Heart right ventricle (tissue), 16 donors: ENCODE results near the gene TOR2A. TPM values are rescaled to one million over a fixed set of nuclear protein-coding genes. Genes with fewer than 3 reads are reported as not detected.

Experiments used
- ATAC-seq, 8 donors: fragments of 200-7000 bp; cut with Tn5 transposase; one replicate each; pipeline ENCODE4 v1.9.1; 2020; ENCODE audit warnings: mild to moderate bottlenecking in 8 of 8, moderate library complexity in 8 of 8, moderate number of reproducible peaks in 1 of 8
- DNase-seq, 2 donors: peaks; one replicate each; pipeline ENCODE4 v3.0.0-alpha.2; 2020
- H3K27ac ChIP-seq, 10 donors: fragments of 200-600 bp; sonication (generic) in 2 of 10; one replicate each; pipeline versions ENCODE4 v1.5.0 to v1.8.0; 2020 to 2022; ENCODE audit warnings: mild to moderate bottlenecking in 3 of 10
- H3K27me3 ChIP-seq, 7 donors: fragments of 200-600 bp; one replicate each; pipeline ENCODE4 v1.8.0; 2021 to 2022; ENCODE audit warnings: mild to moderate bottlenecking in 2 of 7
- H3K36me3 ChIP-seq, 9 donors: fragments of 200-600 bp; sonication (generic) in 1 of 9; one replicate each; pipeline versions ENCODE4 v1.5.0 to v1.8.0; 2020 to 2022; ENCODE audit warnings: mild to moderate bottlenecking in 2 of 9
- H3K4me1 ChIP-seq, 9 donors: fragments of 200-600 bp; sonication (generic) in 1 of 9; one replicate each; pipeline versions ENCODE4 v1.5.0 to v1.8.0; 2020 to 2022; ENCODE audit warnings: mild to moderate bottlenecking in 4 of 9
- H3K4me3 ChIP-seq, 10 donors: fragments of 200-600 bp; sonication (generic) in 2 of 10; one replicate each; pipeline versions ENCODE4 v1.5.0 to v1.8.0; 2020 to 2022; ENCODE audit warnings: mild to moderate bottlenecking in 7 of 10, moderate library complexity in 2 of 10
- H3K9me3 ChIP-seq, 11 donors: fragments of 200-600 bp in 10 of 11; sonication (generic) in 2 of 11; one replicate each; pipeline versions ENCODE4 v1.5.0 to v1.8.0; 2013 to 2022; ENCODE audit warnings: mild to moderate bottlenecking in 2 of 11, control low read depth in 1 of 11, moderate library complexity in 1 of 11
- WGBS, 2 donors: extraction: QIAGEN DNeasy Blood & Tissue Kit; methylation state at CpG; one replicate each; pipeline ENCODE4 v1.1.7; 2013; ENCODE audit warnings: inconsistent platforms in 1 of 2; 5-methylcytosine and 5-hydroxymethylcytosine counted together
- intact Hi-C, 10 donors: fragments of 100-400 bp; cut with DNase I; formaldehyde crosslinking; loops; one replicate each; pipeline versions ENCODE4 v1.11.1 to v1.14.2; 2022
- polyA plus RNA-seq, 2 donors: library from polyadenylated mRNA; stranded (reverse); fragments of 200-250 nt; gene quantifications; one replicate each; pipeline ENCODE4 v1.2.3, GENCODE V29; 2013
- total RNA-seq, 10 donors: library from RNA; stranded (reverse); fragmentation: NEBNext Ultra II Directional in 3 of 10; extraction: Animal tissue kit (Norgen Biotek cat#: 25700) in 3 of 10; gene quantifications; one replicate each; pipeline versions ENCODE4 v1.2.1 to v1.2.4, GENCODE V29; 2021 to 2023
- TF ChIP-seq, protein P1 (sequence below), 9 donors: fragments of 200-600 bp; sonication (generic) in 2 of 9; IDR thresholded peaks; one replicate each; pipeline versions ENCODE4 v1.5.0 to v1.8.0; 2021 to 2022; ENCODE audit warnings: antibody characterized with exemption in 9 of 9, mild to moderate bottlenecking in 5 of 9, moderate library complexity in 1 of 9
- donor health status: Arrhythmogenic right ventricular cardiomyopathy.
- donor health status: ischemic (EF 13 %, LVEDD 7.1; RV severe dilation, severe dysfunction).
- donor health status: healthy with polysubstance abuse.
- donor health status: DM: no; HTN: yes; CAD: no.
- donor health status: DM: no; HTN: no; CAD: no.
- donor health status: ischemic (EF 25% LVEDD 6.9; RV normal size, moderate dysfunction).
- donor health status: ischemic (EF 25% LVEDD 5.7; RV mildly dilated, moderate dysfunction).
- donor health status: healthy.
- donor health status: DM: yes; HTN: yes; CAD: no.
- donor health status: Ischemic cardiomyopathy.
- donor health status: ischemic (EF 35%, LVEDD 5.7; RV mildly dilated, moderate dysfunction).
- donor health status: nonischemic (EF 11% LVEDD 7.7; RV severe dilation, severe dysfunction).
- donor health status: DM: yes; HTN: yes; CAD: no.
- donor health status: PGD.
- donor health status: ischemic (EF 29% LVEDD 5.4; RV normal size, mild dysfunction).
- donor health status: nonischemic (EF 23%, LVEDD 6.1; RV moderate dilation, normal function).

Gene TOR2A
- total and polyA plus RNA-seq, 12 donors: 1.5 to 7.6 (median 2.8) TPM

DNA sequence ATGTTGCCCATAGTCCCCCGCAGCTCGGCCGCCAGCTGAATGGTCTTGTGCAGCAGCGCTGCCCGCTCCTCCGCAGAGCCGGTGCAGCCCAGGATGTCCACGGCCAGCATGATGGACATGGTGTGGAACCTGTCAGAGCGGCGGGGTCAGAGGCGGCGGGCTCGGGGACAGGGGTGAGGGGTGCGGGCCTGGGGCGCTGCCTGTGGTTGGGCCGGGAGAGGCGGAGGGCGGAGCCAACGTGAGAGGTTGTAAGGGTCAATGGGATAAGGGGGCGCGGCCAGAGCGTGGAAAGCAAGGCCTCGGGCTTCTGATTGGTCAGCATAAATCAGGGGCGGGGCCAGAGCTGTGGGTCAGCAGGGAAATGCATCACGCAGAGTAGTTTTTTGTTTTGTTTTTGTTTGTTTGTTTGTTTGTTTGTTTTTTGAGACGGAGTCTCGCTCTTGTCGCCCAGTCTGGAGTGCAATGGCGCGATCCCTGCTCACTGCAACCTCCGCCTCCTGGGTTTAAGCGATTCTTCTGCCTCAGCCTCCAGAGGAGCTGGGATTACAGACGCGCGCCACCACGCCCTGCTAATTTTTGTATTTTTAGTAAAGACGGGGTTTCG, 6.8 kb upstream of the TOR2A start:
- 41 to 64% methylated on average over 38 of the region's 38 CpGs for WGBS, 2 donors
- DNase-seq (peak; percentile 76 to 80), ATAC-seq (peak; percentile 16 to 92 (median 74))
- Histone ChIP-seq H3K4me3 (peak overlapping the region in 9 of 10 donors; percentile 18 to 51 (median 41)), H3K27me3 (no peaks in the 10 kb centered on the region), H3K4me1 (peaks cover 2 to 45% (median 21%) of the 10 kb centered on the region in 9 donors), H3K27ac (peak overlapping the region in 7 of 10 donors; percentile 4 to 65 (median 30)), H3K9me3 (no peaks in the 10 kb centered on the region), H3K36me3 (peaks cover 0 to 93% (median 4%) of the 10 kb centered on the region in 9 donors)
- intact Hi-C loops: loop anchor here in 2 of 10 donors (5.0 kb wide), 2 partner anchors 40 to 130 kb away; no protein-coding TSS in a partner anchor
- TF ChIP-seq, protein P1, sequence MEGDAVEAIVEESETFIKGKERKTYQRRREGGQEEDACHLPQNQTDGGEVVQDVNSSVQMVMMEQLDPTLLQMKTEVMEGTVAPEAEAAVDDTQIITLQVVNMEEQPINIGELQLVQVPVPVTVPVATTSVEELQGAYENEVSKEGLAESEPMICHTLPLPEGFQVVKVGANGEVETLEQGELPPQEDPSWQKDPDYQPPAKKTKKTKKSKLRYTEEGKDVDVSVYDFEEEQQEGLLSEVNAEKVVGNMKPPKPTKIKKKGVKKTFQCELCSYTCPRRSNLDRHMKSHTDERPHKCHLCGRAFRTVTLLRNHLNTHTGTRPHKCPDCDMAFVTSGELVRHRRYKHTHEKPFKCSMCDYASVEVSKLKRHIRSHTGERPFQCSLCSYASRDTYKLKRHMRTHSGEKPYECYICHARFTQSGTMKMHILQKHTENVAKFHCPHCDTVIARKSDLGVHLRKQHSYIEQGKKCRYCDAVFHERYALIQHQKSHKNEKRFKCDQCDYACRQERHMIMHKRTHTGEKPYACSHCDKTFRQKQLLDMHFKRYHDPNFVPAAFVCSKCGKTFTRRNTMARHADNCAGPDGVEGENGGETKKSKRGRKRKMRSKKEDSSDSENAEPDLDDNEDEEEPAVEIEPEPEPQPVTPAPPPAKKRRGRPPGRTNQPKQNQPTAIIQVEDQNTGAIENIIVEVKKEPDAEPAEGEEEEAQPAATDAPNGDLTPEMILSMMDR (IDR thresholded peaks at IDR 0.05): no peak

DNA sequence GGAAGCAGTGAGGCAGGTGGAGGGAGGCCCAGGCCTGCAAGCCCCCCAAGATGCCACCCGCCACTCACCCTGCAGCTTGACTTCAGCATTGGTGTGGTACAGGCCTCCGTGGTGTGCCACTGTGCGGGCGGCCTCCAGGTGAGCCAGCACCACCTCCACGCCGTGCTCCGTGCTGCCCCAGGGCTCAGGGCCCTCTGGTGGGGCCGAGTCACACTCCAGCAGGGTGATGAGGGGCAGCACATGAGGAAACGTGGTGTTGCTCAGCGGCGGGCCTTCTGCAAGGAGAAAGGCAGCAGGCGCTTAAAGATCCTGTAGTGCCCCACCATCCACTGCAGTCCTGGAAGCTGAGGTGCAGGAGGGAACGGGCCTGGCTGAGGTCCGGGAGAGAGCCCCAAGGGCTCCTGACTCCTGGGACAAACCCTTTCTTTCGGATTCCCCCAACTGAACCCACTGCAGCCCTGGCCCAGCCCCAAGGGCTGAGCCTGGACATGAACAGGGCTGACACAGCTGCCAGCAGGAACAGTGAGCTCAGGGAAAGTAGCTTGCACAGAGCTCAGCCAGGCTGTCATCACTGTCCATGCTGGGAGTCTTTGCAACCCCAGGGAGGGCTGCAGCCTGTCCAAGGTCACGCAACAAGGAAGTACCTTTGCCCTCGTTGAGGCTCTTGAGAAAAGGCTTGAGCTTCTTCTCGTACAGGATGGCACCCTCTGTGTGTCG, 4.7 kb upstream of the TOR2A start:
- Histone ChIP-seq H3K27ac (peak overlapping the region in 9 of 10 donors; percentile 7 to 66 (median 44)), H3K4me1 (peaks cover 5 to 57% (median 25%) of the 10 kb centered on the region in 9 donors), H3K36me3 (peaks cover 0 to 72% (median 0%) of the 10 kb centered on the region in 9 donors), H3K9me3 (no peaks in the 10 kb centered on the region), H3K27me3 (no peaks in the 10 kb centered on the region), H3K4me3 (no peak overlapping the region)
- DNase-seq (peak in 1 of 2 donors; percentile 49), ATAC-seq (peak in 1 of 8 donors; percentile 5)
- 78 to 80% methylated on average over 19 of the region's 19 CpGs for WGBS, 2 donors
- TF ChIP-seq, protein P1 (IDR thresholded peaks at IDR 0.05): no peak
- intact Hi-C loops: loop anchor here in 9 of 10 donors (5.0 to 10.0 kb wide), 6 partner anchors 43 to 235 kb away; partner anchors contain the start of genes AK1 (in 1 of the 9) and ST6GALNAC4 (in 1 of the 9)

DNA sequence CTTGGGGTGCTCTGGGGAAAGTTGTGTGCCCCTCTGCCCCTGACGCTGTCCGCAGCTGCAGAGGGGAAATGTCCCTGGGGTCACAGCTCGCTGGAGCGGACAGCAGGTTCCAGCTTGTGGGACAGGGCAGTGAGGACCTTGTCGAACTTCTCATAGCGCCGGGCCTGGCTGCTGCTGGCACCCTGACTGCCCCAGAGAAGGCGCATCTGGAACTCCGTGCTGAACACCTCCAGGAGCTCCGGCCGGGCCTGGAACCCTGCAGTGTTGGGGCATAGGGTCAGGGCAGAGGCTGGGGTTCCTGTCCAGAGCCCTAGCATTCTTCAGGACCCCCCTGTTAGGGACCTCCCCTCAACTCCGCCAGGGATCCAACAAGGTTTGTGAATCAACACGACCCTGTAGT, 3.6 kb upstream of the TOR2A start:
- H3K9me3 ChIP-seq: no peaks in the 10 kb centered on the region
- ATAC-seq: no peak
- peaks cover 0 to 61% (median 0%) of the 10 kb centered on the region in 9 donors for H3K36me3 ChIP-seq
- no peaks in the 10 kb centered on the region for H3K27me3 ChIP-seq
- no peak overlapping the region for H3K4me3 ChIP-seq
- H3K4me1 ChIP-seq: peaks cover 12 to 67% (median 32%) of the 10 kb centered on the region in 9 donors
- WGBS, 2 donors: 88 to 89% methylated on average over 13 of the region's 13 CpGs
- TF ChIP-seq, protein P1 (IDR thresholded peaks at IDR 0.05): no peak
- no peak for DNase-seq
- intact Hi-C loops: loop anchor here in 8 of 10 donors (5.0 to 10.0 kb wide), 6 partner anchors 44 to 234 kb away; partner anchors contain the start of genes AK1 (in 1 of the 8) and ST6GALNAC4 (in 1 of the 8)
- no peak overlapping the region for H3K27ac ChIP-seq

DNA sequence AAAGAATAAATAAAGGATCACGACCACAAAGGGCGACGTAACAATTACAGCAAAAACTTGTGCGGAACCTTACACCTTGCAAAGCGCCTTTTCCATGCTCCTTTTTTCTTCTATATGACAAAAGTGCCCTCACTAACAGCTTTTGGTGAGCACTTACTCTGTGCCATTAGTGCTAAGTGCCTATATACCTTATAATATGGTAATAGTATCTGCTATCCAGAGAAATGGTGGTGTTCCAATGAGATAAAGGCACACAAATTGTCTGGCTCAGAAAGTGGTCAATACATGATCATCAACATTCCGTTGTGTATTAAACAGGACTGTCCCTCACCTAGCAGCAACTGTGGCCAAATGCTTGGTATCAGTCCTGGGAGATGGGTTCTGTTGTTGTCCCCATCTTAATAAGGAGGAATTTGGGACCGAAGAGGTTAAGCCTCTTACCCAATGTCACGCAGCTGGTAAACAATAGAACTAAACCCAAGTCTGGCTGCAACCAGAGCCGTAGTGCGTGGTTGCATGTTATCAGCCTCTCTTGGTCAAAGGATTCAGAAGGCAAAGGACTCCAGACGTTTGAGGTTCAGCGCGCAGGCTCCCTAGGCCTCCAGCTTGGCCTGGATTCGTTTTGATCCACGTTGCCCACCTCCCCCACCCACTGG, 564 bp upstream of the TOR2A start:
- TF ChIP-seq, protein P1 (IDR thresholded peaks at IDR 0.05): no peak
- intact Hi-C loops: loop anchor here in 9 of 10 donors (1.0 to 10.0 kb wide), 16 partner anchors 47 to 231 kb away; partner anchors contain the start of genes AK1 (in 1 of the 9) and ST6GALNAC4 (in 1 of the 9)
- ATAC-seq: no peak
- Histone ChIP-seq H3K4me1 (peaks cover 12 to 42% (median 25%) of the 10 kb centered on the region in 9 donors), H3K9me3 (no peaks in the 10 kb centered on the region), H3K27me3 (no peaks in the 10 kb centered on the region), H3K4me3 (peak overlapping the region in 5 of 10 donors; percentile 69 to 95 (median 79)), H3K27ac (peak overlapping the region in 8 of 10 donors; percentile 21 to 99 (median 96)), H3K36me3 (peaks cover 0 to 58% (median 10%) of the 10 kb centered on the region in 9 donors)
- no peak for DNase-seq
- 25 to 26% methylated on average over 15 of the region's 15 CpGs for WGBS, 2 donors
